Activated T-cell treated with anti-CD3 and anti-CD28 coated beads for 24 hours (primary cell): ENCODE measurements around the gene MALSU1.
"Not testable (repeated sequence)": the region's sequence is repeated elsewhere in the genome, so short reads cannot be mapped to it uniquely, and the experiment has no call there.

Source experiments
- DNase-seq: peaks from one replicate; pipeline ENCODE4 v3.0.0-alpha.2; 2020; ENCODE audit warnings: low read depth

MALSU1 gene

DNA sequence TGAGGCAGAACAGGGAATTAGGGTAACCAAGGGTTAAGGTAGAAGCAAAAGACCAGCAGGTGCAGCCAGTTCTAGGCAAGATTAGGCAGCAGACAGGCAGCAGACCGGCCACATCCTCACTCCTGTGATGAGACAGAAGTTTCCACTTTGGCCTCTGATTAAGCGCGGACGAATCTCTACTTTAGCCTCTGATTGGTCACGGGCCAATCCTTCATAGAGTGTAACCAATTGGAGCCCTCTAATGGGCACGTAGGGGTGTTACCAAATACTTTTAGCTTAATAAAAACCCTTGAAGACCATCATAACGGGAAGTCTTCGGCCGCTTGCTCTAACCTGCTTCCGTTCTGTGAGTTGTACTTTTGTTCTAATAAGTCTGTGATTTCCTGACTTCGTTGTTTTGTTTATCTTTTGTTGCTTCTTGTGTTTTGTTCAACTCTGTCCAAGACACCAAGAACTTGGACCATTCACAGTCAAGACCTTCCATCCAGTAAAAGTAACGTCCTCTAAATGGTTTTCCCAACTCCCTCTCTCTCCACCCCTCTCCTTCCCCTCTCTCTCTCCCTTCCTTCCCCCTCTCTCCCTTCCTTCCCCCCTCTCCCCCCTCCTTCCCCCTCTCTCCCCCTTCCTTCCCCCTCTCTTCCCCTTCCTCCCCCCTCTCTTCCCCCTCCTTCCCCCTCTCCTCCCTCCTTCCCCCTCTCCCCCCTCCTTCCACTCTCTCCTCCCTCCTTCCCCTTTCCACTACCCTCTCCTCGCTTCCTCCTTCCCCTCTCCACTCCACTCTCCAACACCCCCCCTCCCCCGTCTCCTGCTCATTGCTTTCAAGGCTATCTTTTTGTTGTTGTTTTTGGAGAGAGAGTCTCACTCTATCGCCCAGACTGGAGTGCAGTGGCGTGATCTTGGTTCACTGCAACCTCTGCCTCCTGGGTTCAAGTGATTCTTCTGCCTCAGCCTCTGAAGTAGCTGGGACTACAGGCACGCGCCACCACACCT, 13.2 kb upstream of the MALSU1 start:
- DNase-seq: no peak

DNA sequence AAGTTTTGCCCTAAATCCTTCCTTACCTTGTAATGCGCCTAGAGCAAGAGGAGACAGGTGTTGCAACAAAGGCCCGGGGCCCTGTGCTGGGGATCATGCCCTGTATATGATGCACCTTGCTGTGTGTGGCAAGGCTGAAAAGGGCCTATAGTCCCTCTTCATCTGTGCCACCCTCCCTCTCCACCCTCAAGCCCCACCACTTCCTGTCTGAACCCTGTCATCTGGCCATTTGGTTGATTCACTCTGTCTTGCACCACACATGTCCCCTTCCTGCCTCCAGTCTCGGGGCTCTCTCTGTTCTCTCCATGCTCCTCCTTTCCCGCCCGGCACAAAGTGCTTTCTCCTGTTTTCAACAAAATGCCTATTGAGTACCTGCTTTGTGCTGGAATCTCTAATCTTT, 11.5 kb upstream of the MALSU1 start:
- no peak for DNase-seq

DNA sequence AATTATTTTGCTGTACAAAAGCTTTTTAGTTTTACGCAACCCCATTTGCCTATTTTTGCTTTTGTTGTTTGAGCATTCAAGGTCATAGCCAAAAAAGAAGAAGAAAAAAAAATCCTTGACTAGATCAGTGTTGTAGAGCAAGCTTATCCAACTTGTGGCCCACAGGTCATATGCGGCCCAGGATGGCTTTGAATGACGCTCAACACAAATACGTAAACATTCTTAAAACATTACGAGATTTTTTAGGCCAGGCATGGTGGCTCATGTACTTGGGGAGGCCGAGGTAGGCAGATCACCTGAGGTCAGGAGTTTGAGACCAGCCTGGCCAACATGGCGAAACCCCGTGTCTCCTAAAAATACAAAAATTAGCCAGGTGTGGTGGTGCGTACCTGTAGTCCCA, 8.1 kb upstream of the MALSU1 start:
- DNase-seq: no peak

DNA sequence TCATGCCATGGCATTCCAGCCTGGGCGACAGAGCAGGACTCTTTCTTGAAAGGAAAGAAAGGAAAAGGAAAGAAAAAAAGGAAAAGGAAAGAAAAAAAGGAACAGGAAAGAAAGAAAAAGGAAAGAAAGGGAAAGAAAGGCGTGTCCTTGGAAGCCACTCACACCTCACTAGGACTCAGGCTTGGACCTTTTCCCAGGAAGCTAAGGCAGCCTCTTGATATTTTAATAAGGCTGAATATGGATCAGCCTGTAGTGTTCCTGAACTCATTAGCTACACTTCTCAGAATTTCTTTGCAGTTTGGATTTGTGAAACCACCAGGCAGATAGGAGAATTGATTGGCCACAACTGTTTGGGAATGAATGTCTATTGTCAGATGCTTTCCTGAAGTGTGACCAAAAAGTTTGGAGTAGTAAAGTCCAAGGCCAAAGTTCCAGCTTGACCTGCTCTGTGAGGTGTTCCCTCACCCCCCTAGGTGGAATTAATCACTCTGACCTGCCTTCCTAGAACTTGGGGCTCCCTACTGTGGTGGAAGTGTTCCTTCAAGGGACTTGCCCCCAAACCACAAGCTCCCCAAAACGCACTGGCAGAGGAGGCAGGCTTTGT, 7.1 kb upstream of the MALSU1 start:
- DNase-seq: no peak

DNA sequence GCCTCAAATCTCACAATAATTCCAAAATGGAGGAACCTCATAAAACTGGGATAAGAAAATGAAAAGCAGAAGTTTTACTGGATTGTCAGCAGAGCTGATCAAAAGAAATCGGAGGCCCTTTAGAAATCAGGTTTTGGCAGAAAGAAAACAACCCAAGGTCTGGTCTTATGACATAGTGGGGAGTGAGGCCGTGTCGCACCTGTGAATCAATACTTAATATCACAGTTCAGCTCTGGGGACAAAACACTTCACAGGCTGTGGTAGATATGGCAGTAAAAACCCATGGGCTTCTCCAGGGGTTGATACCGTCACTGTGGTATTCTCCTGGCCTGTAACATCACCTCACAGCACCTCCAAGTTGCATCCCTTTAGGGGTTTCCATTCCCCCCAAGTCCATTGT, 6.5 kb upstream of the MALSU1 start:
- DNase-seq: no peak

DNA sequence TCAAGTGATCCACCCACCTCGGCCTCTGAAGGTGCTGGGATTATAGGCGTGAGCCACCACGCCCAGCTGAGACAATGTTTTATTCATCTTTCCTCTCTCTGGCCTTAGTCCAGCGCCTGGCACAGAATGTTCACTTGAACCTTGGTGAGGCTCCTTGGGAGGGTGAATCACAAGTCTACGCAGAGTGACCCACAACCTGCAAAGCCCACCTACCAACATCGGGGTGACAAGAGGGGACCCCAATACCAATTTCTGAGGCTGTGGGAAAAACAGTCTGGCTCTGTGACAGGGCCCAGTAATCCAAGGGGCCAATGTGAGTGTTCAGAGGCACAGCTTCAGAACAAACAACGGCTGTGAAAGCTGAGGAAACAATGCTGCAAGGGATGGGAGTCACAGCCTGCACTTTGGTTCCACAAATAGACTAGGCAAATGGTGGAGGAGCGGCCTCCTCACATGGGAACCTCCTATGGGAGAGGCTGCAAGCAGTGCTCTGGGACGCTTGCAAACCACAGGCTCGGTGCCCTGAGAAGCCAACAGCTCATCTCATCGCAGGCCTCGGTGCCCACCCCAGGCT, 5.6 kb upstream of the MALSU1 start:
- no peak for DNase-seq

DNA sequence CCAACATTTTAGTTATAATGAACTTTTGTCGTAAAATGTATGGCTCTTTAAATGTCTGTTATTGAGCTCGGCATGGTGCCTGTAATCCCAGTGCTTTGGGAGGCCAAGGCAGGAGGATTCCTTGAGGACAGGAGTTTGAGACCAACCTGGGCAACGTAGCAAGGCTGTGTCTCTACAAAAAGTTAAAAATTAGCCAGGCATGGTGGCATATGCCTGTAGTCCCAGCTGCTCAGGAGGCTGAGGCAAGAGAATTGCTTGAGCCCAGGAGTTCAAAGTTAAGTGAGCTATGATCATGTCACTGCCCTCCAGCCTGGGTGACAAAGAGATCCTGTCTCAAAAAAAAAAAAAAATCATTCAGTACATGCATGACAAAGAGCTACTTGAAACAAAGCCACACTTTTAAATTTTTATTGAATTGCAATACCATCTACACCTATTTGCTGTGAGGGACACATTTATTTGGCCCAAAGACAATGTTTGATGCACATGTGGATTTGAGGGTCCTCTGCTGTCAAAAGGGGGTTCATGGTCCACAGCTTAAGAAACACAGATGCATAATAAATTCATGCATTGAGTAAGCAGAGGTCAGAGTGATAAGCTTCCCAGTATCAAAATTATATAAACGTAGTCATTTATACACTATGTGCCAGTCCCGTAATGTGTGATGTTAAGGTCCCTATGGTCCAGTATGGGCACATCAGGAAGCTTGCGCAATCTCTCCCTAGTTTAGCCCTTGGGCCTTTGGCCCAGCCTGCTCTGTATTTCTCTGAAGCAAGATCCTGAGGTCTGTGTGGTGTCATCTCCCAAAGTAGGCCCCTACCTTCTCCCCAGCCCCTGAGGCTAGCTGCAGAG, 4.4 kb upstream of the MALSU1 start:
- no peak for DNase-seq

DNA sequence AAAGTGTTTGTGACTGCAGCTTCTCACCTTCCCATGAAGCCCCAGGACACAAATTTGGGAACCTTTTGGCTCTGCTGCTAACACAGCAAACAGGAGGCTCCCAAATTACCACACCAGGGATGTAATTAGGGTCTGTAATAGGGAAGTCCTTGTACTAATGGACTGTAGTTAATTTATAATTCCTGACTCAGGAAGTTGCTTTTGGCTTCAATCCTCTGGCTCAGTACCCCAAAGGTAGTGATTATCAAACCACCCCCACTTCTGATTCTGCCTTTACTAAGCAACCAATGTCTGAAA, 3.8 kb upstream of the MALSU1 start:
- no peak for DNase-seq

DNA sequence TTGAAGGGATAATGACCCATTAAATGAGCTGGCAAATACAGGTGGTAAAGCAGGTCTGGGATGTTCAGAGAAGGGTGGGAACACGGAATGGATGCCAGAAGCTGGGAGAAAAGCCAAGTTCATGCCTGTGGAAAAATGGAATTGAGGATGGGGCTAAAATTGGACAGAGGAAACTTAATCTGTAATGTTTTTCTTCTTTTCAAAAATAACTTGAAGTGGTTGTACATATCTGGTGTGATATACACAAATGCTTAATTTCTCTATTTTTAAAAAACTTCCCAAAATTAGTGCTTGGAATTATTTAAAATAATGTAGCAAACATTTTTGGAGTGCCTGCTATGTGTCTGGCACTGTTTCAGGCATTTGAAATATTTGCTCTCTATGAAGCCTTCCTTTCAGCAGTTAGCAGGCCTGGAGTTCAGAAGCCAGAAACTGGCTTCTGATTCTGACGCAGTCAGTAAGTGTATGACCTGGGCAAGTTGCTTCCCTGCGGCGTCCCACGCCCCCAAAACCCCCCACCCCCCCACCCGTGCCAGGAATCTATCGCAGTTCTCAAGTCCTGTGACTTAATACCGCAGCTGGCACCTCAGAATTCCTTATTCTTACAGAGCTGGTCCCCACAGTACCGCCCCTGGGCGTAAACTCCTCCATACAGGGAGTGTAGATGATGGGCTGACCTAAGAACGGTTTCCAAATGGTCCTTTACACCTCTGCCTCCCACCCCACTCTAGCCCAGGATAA, 828 bp upstream of the MALSU1 start:
- no peak for DNase-seq

DNA sequence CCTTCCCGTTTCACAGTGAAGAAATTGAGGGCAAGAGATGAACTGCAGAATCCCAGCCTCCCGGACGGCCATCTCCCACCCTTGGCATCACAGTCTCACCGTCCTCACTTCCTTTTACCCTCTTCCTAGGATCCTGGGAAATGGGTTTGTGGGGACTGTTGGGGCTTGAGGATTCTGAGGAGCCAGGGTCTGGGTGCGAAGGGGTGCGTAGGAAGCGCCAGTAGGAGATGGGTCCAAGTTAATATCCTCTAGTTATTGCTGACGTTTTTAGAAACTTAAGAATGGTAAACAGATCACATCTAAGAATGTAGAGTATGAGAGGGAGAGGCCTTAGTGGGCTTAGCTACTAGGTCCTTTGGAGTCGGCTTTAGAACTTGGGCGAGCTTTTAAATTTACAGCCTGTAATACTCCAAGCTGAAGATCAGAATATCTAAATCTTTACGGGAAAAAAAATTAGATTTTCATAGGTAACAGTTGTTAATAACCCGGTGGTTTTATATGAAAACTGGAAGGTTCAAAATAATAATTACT, 696 bp downstream of the MALSU1 start:
- no peak for DNase-seq

DNA sequence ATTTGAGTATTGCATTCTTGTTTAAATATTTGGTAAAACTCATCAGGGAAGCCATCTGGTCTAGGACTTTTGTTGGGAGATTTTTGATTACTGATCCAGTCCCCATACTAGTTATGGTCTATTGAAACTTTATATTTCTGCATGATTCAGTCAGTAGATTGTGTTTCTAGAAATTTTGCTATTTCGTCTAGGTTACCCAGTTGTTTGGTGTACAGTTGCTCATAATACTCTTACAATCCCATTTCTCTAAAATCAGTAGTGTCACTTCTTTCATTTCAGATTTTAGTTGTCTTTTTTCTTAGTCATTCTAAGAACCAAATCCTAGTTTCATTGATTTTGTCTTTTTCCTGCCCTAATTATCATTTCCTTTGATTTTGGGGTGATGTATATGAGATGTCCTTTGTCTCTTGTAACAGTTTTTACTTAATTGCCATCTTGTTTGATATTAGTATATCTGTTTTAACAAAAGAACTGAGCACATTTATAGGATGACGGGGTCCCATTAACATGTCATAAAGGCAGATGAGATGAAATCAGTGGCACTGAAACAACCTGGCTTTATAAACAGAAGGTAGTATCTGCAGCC, 7.9 kb downstream of the MALSU1 start:
- DNase-seq: no peak

DNA sequence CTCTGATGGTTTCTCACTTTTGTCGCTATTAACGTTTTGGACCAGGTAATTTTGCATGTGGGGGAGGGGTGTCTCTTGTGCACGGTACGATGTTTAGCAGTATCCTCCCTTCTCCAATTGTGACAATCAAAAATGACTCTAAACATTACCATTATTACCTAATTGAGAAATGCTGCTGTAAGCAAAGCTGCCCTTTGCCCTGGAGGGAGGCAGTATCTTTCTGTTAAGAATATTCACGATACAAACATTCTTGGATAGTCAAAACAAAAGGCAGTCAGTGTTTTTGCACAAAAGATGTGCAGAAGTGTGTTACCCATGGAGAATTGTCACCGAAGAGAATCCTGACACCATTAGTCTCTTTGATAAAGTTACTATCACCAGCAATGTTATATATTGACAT, 9.6 kb downstream of the MALSU1 start:
- no peak for DNase-seq

DNA sequence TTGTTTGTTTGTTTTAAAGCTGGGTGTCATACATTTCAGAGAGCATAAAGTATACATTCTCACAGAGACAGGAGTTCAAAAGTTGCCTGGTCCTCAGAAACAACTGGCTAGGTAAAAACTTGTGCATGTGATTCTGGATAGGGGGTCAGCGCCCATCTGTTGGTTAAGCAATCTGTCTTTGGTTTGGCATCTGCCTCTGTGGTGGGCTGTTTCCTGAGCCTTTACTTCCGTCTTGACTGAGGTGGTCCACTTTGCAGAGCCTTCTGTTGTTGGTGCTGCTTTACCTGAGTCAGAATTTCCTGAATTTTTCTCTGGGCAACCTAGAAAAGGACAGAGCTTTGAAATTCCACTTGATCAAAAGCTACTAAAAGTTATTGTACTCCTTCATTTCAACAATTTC, 13.0 kb downstream of the MALSU1 start:
- not testable (repeated sequence) for DNase-seq

DNA sequence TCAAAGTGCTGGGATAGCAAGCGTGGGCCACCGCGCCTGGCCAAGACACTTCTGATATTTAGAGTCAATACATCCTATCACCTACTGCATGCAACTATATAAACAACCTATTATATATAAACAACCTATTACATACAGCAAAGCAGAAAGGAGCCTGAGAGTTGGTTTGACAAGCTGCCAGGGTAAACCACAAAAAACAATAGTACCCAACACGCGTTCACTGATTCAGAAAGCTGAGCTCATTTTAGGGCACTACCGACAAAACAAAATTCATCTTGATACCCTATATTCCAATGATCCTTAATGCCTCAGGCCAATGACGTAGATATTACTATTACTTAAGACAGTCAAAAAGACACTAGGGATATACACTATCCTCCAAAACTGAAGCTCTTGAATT, 16.2 kb downstream of the MALSU1 start:
- DNase-seq: no peak

DNA sequence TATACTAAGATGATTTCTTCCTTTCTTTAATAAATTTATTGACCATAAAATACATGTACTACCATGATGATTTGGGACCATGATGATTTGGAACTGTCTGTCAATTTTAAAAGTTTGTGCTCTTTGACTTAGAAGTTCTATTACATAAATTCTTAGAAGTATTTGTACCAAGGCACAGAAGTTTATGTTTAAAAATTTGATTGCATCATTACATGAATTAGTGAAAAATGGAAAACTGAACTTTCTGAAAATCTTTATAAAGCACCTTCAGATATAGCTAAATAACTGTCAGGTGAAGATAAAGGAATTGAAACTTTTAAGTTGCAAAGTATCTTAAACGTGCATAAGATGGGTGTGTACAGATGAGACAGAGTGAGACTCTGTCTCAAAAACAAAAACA, 32.0 kb downstream of the MALSU1 start:
- no peak for DNase-seq

DNA sequence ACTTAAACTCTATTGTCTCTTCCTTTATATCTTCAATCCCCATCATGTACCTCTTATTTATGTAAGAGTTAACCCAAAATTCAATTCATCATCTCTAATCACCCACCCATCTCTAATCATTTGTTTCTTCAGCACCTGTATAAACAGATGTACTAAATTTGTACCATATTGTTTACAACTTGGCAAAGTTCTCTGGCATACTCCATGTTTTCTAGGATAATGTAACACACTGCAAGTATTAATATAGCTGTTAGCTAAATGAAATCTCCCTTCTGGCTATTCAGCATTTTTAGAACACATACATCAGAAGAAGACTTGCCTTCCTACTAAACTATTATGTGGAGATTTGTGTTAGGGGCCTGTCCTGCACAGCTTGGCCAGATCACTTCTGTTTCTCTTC, 33.1 kb downstream of the MALSU1 start:
- no peak for DNase-seq

DNA sequence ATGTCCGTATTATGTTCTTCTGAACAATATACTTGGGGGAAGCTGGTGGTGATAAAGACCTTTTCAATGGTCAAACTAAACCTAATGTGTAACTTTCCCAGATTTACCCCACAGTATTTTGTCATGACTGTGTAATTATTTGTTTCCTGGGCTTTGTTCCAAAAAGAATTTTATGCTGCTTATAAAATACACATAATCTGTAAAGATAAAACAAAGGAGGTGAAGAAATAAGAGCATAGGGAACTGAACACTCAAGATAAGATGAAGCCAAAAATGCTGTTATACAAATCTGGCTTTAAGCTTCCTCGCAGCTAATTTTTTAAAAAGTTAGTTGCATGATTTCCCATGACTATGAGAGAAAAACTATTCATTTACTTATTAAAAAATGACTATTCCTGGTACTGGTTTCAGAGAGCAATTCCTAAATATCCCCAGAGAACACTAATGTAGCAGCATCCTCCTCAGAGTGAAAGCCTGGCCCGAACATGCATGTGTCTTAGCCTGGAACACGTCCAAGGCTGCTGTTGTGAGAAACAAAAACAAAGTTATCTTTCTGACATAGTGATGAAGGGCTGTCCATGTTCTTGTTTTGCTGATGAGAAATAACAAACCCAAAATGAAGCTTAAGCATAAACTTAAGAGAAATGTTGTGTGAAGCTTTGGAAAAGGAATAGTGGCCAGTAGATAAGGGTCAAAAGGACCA, 33.9 kb downstream of the MALSU1 start:
- no peak for DNase-seq

DNA sequence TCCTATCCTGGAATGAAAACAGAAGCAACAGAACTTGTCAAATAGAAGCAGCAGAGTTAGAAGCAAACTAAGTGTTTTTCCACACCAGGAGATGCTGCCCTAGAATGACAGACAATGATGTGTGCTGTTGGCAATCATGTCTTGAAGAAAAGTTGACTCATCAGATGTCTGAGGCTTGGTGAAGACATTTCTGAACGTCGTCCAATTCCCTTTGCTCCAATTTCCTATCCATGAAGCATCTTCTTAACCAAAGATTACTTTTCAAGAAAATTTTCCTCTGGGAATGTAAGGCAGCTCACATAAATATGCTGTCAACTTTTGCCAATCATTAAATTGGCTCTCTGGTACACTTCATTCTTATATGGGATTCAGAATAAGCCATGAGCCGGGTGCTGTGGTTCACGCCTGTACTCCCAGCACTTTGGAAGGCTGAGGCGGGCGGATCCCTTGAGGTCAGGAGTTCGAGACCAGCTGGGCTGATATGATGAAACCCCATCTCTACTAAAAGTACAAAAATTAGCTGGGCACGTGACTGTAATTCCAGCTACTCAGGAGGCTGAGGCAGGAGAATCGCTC, 34.6 kb downstream of the MALSU1 start:
- DNase-seq: no peak

DNA sequence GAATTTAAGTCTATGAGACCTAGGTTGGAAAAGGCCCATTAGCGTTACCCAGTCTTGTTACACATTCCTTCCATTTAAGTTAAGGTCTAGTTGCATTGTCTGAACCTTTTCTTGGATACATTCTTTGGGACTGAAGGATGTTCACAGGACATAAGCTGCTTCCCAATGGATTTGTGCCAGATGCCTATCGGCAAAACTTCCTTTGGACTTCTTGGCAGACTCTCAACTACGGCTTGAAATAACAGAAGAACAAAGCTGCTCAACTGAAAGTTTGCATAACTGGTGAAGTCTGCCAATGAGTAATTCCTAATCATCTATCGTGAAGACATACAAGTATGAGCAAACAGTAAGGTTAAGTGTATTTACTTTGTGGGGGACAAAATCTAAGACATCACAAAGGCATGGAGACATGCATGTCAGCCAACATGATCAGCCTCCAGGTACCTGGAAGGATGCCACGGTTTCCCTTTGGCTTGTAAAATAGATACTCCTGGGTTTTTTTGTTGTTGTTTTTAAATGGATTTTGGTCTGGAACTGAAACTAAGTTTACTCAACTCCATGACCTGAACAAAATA, 35.4 kb downstream of the MALSU1 start:
- DNase-seq: no peak

DNA sequence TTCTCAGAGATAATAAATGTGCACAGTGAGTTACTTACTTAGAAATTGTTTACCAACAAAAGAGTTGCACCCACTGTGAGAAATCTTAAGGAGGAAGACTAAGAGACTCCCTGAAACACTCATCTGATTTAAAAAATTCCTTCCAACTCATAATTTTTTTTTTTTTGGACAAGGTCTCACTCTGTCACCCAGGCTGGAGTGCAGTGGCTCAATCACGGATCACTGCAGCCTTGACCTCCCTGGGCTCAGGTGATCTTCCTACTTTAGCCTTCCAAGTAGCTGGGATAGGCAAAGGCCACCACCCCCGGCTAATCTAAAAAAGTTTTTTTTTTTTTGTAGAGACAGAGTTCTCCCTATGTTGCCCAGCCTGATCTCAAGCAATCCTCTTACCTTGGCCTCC, 36.0 kb downstream of the MALSU1 start:
- no peak for DNase-seq
